Breast epithelium (tissue), 3 donors: Measurements from ENCODE around the gene OR7G1.

Experiments used
- POLR2A ChIP-seq: fragments of 450-650 bp; IDR thresholded peaks from one replicate; pipeline ENCODE4 v1.6.1; 2016; ENCODE audit warnings: antibody characterized with exemption, mild to moderate bottlenecking, moderate library complexity
- POLR2AphosphoS5 ChIP-seq, 3 donors: sonication (generic); formaldehyde crosslinking; IDR thresholded peaks; one replicate each; pipeline ENCODE4 v1.6.1; 2017; ENCODE audit warnings: antibody characterized with exemption in 3 of 3
- TF ChIP-seq, protein P1 (sequence below), 3 donors: fragments of 450-650 bp; IDR thresholded peaks; one replicate each; pipeline ENCODE4 v1.5.1; 2016 to 2017; ENCODE audit warnings: antibody characterized with exemption in 3 of 3, mild to moderate bottlenecking in 3 of 3, moderate library complexity in 3 of 3

DNA sequence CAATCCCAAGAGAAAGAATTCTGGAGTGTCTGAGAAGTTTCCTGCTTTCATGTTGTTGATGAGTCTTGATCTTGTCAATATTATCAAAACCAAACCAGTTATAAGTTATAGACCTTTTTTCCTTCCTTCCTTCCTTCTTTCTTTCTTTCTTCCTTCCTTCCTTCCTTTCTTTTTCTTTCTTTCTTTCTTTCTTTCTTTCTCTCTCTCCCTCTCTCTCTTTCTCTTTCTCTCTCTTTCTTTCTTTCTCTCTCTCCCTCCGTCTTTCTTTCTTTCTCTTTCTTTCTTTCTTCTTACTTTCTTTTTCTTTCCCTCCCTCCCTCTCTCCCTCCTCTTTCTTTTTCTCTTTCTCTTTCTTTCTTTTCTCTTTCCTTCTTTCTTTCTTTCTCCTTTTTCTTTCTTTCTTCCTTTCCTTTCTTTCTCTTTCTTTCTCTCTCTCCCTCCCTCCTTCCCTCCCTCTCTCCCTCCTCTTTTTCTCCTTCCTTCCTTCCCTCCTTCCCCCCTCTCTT, 11.4 kb upstream of the OR7G1 start, which contains the start of gene OR7G3:
- TF ChIP-seq POLR2AphosphoS5 (IDR thresholded peaks at IDR 0.05), result no peak
- no peak for TF ChIP-seq POLR2A
- TF ChIP-seq, protein P1, sequence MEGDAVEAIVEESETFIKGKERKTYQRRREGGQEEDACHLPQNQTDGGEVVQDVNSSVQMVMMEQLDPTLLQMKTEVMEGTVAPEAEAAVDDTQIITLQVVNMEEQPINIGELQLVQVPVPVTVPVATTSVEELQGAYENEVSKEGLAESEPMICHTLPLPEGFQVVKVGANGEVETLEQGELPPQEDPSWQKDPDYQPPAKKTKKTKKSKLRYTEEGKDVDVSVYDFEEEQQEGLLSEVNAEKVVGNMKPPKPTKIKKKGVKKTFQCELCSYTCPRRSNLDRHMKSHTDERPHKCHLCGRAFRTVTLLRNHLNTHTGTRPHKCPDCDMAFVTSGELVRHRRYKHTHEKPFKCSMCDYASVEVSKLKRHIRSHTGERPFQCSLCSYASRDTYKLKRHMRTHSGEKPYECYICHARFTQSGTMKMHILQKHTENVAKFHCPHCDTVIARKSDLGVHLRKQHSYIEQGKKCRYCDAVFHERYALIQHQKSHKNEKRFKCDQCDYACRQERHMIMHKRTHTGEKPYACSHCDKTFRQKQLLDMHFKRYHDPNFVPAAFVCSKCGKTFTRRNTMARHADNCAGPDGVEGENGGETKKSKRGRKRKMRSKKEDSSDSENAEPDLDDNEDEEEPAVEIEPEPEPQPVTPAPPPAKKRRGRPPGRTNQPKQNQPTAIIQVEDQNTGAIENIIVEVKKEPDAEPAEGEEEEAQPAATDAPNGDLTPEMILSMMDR (IDR thresholded peaks at IDR 0.05), result no peak
